Measurements from ENCODE around the gene UXT.

Gene UXT

DNA sequence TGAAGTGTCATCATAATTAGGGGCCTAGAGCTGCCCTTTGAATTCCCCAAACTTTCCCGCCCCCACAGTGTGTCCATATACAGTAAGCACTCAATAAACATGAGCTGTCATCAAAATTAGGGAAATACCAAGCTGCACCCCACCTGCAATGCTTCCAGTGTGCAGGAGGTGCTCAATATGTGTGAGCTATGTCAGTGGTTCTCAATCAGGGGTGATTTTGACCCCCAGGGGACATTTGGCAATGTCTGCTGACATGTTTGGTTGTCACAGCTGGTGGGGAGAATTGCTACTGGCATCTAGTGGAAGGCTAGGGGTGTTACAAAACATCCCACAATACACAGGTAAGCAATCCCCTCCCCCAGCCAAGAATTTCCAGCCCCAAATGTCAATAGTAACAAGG, 30.0 kb downstream of the UXT start:
- Histone ChIP-seq H3K4me3 (peak overlapping the region; percentile 18), H3K27ac (no peak overlapping the region)
- DNase-seq (ENCODE audit: low spot score) = no peak
- TF ChIP-seq, protein P1, sequence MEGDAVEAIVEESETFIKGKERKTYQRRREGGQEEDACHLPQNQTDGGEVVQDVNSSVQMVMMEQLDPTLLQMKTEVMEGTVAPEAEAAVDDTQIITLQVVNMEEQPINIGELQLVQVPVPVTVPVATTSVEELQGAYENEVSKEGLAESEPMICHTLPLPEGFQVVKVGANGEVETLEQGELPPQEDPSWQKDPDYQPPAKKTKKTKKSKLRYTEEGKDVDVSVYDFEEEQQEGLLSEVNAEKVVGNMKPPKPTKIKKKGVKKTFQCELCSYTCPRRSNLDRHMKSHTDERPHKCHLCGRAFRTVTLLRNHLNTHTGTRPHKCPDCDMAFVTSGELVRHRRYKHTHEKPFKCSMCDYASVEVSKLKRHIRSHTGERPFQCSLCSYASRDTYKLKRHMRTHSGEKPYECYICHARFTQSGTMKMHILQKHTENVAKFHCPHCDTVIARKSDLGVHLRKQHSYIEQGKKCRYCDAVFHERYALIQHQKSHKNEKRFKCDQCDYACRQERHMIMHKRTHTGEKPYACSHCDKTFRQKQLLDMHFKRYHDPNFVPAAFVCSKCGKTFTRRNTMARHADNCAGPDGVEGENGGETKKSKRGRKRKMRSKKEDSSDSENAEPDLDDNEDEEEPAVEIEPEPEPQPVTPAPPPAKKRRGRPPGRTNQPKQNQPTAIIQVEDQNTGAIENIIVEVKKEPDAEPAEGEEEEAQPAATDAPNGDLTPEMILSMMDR (IDR thresholded peaks at IDR 0.05) = no peak

DNA sequence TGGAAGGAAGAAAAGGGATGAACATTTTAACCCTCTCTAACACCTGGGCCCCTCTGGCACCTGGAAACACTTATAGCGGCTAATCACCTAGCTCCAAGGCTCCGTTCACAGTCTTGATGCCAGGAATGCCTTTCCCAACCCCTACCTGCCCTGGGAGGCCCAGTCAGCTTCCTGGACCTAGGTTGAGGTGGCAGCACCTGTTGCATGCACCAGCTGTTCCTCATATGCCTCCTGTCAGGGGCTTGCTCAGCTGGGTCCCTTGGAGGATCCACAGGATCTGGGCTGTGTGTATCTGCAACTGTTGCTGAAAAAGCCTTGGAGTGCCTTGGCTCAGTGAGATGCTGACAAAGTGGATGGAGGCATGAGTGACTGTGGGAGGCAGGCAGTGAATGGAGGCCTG, 33.6 kb downstream of the UXT start:
- no peak overlapping the region for H3K4me3 ChIP-seq
- no peak overlapping the region for H3K27ac ChIP-seq
- TF ChIP-seq, protein P1 (IDR thresholded peaks at IDR 0.05) = no peak
- no peak for DNase-seq (ENCODE audit: low spot score)

DNA sequence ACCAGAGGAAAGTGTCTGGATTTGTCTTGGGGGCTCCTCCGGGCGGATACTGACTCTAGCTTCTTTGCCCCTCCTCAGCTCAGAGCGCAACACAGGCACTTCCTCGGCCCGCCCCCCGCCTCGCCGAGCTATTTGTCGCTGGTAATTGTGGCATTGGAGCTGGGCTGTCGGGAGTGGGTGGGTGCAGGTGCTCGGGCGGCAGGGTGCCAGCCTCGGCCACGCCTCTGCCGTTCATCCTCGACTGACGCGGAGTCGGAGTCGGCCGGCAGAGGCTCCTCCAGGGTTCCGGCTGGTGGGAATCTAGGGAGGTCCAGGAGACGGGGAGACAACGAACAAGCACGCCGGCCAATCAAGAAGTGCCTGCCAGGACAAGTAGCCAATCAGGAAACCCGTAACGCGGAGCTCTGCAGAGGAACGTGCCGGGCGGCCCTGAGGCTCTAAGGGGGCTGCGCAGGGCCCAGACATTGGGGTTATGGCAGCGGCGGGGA, 35.4 kb downstream of the UXT start:
- no peak for DNase-seq (ENCODE audit: low spot score)
- Histone ChIP-seq H3K27ac (no peak overlapping the region), H3K4me3 (peak overlapping the region; percentile 53)
- TF ChIP-seq, protein P1 (IDR thresholded peaks at IDR 0.05) = no peak

DNA sequence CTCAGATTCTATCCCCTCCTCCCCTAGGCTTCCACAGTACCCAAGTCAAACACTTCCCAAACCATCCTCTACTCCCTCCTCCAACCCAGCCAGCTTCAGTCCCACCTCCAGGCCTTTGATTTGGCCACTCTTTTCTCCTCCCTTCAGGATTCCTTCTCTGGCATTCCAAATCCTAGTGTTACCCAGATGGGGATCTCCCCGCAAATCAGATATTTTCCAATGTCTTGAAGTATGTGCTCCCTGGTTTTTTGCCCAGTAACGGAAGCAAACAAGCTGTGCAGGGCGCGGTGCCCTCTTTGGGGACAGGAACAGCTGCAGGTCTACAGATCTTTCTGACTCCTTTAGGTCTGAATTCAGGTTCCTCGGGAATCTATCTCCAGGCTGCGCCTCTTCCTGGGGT, 37.1 kb downstream of the UXT start:
- no peak overlapping the region for H3K4me3 ChIP-seq
- DNase-seq (ENCODE audit: low spot score) = peak; percentile 9
- TF ChIP-seq, protein P1 (IDR thresholded peaks at IDR 0.05) = no peak
- H3K27ac ChIP-seq = no peak overlapping the region

DNA sequence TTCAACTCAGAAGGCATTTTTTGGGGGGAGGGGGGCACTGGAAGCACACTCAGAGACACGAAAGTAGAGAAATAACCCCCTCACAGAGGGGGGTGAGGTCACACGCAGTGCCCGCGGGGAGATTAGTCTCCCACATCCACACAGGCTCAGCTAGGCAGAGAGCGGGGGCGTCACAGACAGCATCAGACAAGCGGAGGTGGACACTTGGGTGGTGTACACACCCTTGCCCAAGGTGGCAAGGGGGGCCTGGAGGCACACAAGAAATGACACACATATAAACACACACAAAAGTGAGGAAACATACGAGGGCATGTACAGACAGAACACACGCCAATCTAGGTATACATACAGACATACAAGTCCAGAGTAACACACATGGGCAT, 38.7 kb downstream of the UXT start:
- no peak for DNase-seq (ENCODE audit: low spot score)
- H3K4me3 ChIP-seq = no peak overlapping the region
- TF ChIP-seq, protein P1 (IDR thresholded peaks at IDR 0.05) = no peak
- H3K27ac ChIP-seq = no peak overlapping the region

DNA sequence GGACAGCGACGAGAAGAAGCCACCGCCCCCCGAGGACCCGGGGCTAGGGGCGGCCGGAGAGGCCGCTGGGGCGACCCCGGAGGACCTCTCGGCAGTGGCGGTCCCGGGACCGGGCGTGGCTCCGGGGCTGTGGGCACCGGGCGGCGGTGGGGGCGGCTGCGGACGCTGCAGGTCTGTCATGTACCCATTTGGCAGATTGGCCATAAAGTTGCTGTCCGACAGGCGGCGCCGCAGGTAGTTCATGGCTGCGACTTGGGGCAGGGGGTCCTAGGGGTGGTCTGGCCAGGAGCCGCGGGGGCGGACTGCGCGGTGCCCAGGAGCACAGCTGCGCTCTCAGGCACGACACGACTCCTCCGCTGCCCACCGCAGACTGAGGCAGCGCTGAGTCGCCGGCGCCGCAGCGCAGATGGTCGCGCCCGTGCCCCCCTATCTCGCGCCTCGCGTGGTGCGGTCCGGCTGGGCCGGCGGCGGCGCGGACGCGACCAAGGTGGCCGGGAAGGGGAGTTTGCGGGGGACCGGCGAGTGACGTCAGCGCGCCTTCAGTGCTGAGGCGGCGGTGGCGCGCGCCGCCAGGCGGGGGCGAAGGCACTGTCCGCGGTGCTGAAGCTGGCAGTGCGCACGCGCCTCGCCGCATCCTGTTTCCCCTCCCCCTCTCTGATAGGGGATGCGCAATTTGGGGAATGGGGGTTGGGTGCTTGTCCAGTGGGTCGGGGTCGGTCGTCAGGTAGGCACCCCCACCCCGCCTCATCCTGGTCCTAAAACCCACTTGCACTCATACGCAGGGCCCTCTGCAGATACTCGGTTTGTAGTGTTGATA, 39.3 kb downstream of the UXT start, which contains the start of gene SYN1:
Gene SYN1 (minus strand): TSS at position 372 of the 817 bp plus-strand sequence. CDS start 129 bp downstream, at position 243.
- DNase-seq (ENCODE audit: low spot score) = no peak
- peak within 1 kb of the TSS; percentile 67 for H3K4me3 ChIP-seq
- no peak within 1 kb of the TSS for H3K27ac ChIP-seq
- TF ChIP-seq, protein P1 (IDR thresholded peaks at IDR 0.05) = no peak

Measured in coronary artery (tissue), 2 donors.